Immature natural killer cell (primary cell): ENCODE data around the gene TNNC2. TPM values are rescaled to one million over a fixed set of nuclear protein-coding genes. Genes with fewer than 3 reads are reported as not detected.

Source experiments
- DNase-seq, 3 donors: peaks; one replicate each; pipeline ENCODE4 v3.0.0; 2022; ENCODE audit warnings: mixed read lengths in 1 of 3
- H3K27ac Mint-ChIP-seq, 6 donors: one replicate each; pipeline ENCODE4 v1.8.0; 2020; ENCODE audit warnings: mixed read lengths in 6 of 6, mild to moderate bottlenecking in 5 of 6, inconsistent platforms in 4 of 6, moderate library complexity in 3 of 6
- H3K27me3 Mint-ChIP-seq, 3 donors: one replicate each; pipeline ENCODE4 v1.8.0; 2020 to 2021; ENCODE audit warnings: low read depth in 3 of 3, mild to moderate bottlenecking in 3 of 3, mixed read lengths in 3 of 3, moderate library complexity in 3 of 3, inconsistent platforms in 1 of 3
- H3K36me3 Mint-ChIP-seq, 3 donors: one replicate each; pipeline ENCODE4 v1.8.0; 2020; ENCODE audit warnings: mixed read lengths in 3 of 3, inconsistent platforms in 2 of 3, mild to moderate bottlenecking in 2 of 3
- H3K4me1 Mint-ChIP-seq, 2 donors: one replicate each; pipeline ENCODE4 v1.8.0; 2020; ENCODE audit warnings: inconsistent platforms in 2 of 2, mild to moderate bottlenecking in 2 of 2, mixed read lengths in 2 of 2, moderate library complexity in 1 of 2
- H3K4me3 Mint-ChIP-seq, 5 donors: one replicate each; pipeline ENCODE4 v1.8.0; 2020; ENCODE audit warnings: mild to moderate bottlenecking in 5 of 5, mixed read lengths in 5 of 5, inconsistent platforms in 3 of 5, moderate library complexity in 3 of 5
- H3K9me3 Mint-ChIP-seq, 6 donors: one replicate each; pipeline ENCODE4 v1.8.0; 2020; ENCODE audit warnings: mild to moderate bottlenecking in 6 of 6, mixed read lengths in 6 of 6, inconsistent platforms in 4 of 6, moderate library complexity in 3 of 6
- polyA plus RNA-seq, 3 donors: library from polyadenylated mRNA; unstranded; fragments of 300-500 nt; fragmentation: Illumina TruSeq; gene quantifications; one replicate each; pipeline ENCODE4 v1.2.3, GENCODE V29; 2021

The TNNC2 gene
- polyA plus RNA-seq, 3 donors from 2014 or later: 0.77 TPM; not detected in 2

- Mint-ChIP-seq H3K27ac (peak overlapping the region in 2 of 6 donors; percentile 69), H3K4me3 (peak overlapping the region; percentile 69 to 82 (median 77)), H3K9me3 (peaks cover 0 to 2% (median 0%) of the 10 kb centered on the region in 6 donors), H3K36me3 (no peaks in the 10 kb centered on the region), H3K27me3 (peaks cover 8 to 18% (median 11%) of the 10 kb centered on the region in 3 donors), H3K4me1 (peaks cover 11 to 13% of the 10 kb centered on the region in 2 donors)
- peak; percentile 22 to 31 (median 28) for DNase-seq
Measured at GRCh38 chr20:45823949-45824835, 2.9 kb downstream of the TNNC2 start.

DNA sequence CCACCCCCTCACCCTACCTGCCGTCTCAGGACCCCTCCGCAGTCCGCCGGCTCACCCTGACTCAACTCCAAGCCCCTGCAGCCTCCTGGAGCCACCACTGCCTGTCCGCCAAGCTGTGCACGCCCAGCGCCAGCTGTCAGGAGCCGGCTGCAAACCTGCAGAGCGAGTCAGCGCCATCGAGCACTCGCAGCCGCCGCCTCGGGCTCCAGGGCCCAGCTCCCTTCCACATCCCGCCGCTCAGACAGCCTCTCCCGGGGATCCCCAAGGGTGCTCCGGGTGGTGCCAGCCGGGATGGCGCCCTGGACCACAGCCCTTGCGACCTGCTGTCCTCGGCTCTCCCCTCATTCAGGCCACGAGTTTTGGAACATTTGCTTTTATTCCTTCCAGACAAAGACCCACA lies 4.3 kb downstream of the TNNC2 start:
- H3K4me1 Mint-ChIP-seq: peaks cover 11 to 13% of the 10 kb centered on the region in 2 donors
- H3K27me3 Mint-ChIP-seq: peaks cover 8 to 18% (median 11%) of the 10 kb centered on the region in 3 donors
- DNase-seq: no peak
- H3K36me3 Mint-ChIP-seq: no peaks in the 10 kb centered on the region
- no peak overlapping the region for H3K4me3 Mint-ChIP-seq
- H3K9me3 Mint-ChIP-seq: no peaks in the 10 kb centered on the region
- no peak overlapping the region for H3K27ac Mint-ChIP-seq

DNA sequence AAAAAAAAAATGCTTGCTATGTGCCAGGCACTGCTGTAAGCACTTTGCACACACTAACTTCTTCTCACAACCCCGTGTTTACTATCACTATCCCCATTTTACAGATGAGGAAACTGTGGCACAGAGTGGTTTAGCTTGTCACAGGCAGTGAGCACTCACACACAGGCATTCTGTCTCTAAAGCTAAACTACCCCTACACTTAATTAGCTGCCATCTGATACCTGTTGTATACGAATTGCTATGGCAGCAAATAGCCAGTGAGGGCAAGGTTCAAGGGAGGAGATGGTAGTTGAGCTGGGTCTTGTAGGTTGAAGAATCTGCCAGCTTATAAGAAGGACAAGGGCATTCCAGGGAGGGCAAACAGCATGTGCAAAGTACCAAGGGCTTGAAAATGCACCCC lies 5.2 kb downstream of the TNNC2 start:
- H3K27me3 Mint-ChIP-seq: peaks cover 8 to 18% (median 11%) of the 10 kb centered on the region in 3 donors
- no peak for DNase-seq
- peaks cover 11 to 13% of the 10 kb centered on the region in 2 donors for H3K4me1 Mint-ChIP-seq
- no peak overlapping the region for H3K4me3 Mint-ChIP-seq
- no peak overlapping the region for H3K27ac Mint-ChIP-seq
- H3K36me3 Mint-ChIP-seq: no peaks in the 10 kb centered on the region
- H3K9me3 Mint-ChIP-seq: no peaks in the 10 kb centered on the region

- H3K27ac Mint-ChIP-seq: no peak overlapping the region
- H3K27me3 Mint-ChIP-seq: peaks cover 6 to 17% (median 8%) of the 10 kb centered on the region in 3 donors
- H3K4me3 Mint-ChIP-seq: no peak overlapping the region
- H3K4me1 Mint-ChIP-seq: peaks cover 9 to 12% of the 10 kb centered on the region in 2 donors
- H3K36me3 Mint-ChIP-seq: no peaks in the 10 kb centered on the region
- DNase-seq: no peak
- H3K9me3 Mint-ChIP-seq: no peaks in the 10 kb centered on the region
Measured at GRCh38 chr20:45819466-45819865, 7.6 kb downstream of the TNNC2 start.

DNA sequence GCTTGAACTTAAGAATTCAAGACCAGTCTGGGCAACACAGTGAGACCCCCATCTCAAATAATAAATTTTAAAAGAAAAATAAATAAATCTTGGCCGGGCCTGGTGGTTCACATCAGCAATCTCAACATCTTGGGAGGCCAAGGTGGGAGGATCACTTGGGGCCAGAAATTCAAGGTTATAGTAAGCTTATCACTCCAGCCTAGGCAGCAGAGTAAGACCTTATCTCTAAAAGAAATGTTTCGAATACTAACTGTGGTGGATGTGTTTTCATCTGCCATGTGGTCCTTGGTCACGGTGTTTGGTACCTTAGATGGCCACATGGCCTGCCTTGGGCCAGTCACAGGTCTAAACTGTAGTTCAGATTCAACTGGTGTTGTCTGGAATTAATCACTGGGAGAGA lies 8.9 kb downstream of the TNNC2 start:
- DNase-seq: no peak
- Mint-ChIP-seq H3K9me3 (no peaks in the 10 kb centered on the region), H3K27ac (no peak overlapping the region), H3K27me3 (peaks cover 1 to 11% (median 2%) of the 10 kb centered on the region in 3 donors), H3K36me3 (no peaks in the 10 kb centered on the region), H3K4me3 (no peak overlapping the region), H3K4me1 (peaks cover 0 to 4% of the 10 kb centered on the region in 2 donors)

- no peak for DNase-seq
- Mint-ChIP-seq H3K27ac (no peak overlapping the region), H3K36me3 (no peaks in the 10 kb centered on the region), H3K4me1 (peaks cover 4 to 11% of the 10 kb centered on the region in 2 donors), H3K27me3 (peaks cover 1 to 8% (median 5%) of the 10 kb centered on the region in 3 donors), H3K4me3 (no peak overlapping the region), H3K9me3 (no peaks in the 10 kb centered on the region)
Measured at GRCh38 chr20:45817376-45818194, 9.5 kb downstream of the TNNC2 start.

DNA sequence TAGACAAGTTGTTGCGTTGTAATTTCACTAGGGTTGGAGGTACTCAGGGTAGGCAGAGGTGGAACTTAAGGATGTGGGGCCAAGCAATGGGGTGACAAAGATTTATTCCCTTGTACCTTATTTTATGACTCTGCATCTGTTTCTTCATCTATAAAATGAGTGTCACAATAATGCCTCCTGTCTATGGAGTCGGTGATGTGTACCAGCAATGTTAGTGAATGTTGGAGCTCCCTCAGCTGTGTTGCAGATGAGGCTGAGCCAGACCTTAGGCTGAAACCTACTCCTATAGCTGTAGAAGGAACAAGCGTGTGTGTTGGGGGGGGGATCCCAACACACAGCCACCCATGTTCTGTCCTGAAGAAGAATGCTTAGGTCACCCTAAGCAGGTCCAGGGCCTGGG lies 10.2 kb downstream of the TNNC2 start:
- H3K36me3 Mint-ChIP-seq: no peaks in the 10 kb centered on the region
- peaks cover 5 to 11% (median 7%) of the 10 kb centered on the region in 3 donors for H3K27me3 Mint-ChIP-seq
- H3K9me3 Mint-ChIP-seq: no peaks in the 10 kb centered on the region
- H3K4me3 Mint-ChIP-seq: no peak overlapping the region
- no peak for DNase-seq
- H3K4me1 Mint-ChIP-seq: peaks cover 10 to 17% of the 10 kb centered on the region in 2 donors
- no peak overlapping the region for H3K27ac Mint-ChIP-seq

DNA sequence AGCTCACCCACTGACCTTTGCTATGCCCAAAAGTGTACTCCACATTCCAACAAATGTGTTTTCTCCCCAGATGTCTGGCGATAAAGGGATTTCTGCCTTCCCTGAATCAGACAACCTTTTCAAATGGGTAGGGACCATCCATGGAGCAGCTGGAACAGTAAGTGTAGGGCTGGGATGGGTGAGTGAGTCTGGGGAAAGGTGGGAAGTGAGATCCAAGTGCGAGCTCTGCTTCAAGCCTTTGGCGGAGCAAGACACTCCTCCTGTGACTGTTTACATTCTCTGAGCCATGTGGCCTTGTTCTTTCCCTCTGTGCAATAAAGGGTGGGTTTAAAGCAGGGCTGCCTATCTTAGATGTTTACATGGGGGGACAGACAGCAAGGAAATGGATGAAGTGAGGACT lies 12.8 kb downstream of the TNNC2 start:
- H3K4me1 Mint-ChIP-seq: peaks cover 13 to 25% of the 10 kb centered on the region in 2 donors
- peaks cover 3 to 7% (median 5%) of the 10 kb centered on the region in 3 donors for H3K27me3 Mint-ChIP-seq
- no peak overlapping the region for H3K27ac Mint-ChIP-seq
- no peak for DNase-seq
- peaks cover 3 to 9% (median 7%) of the 10 kb centered on the region in 3 donors for H3K36me3 Mint-ChIP-seq
- no peaks in the 10 kb centered on the region for H3K9me3 Mint-ChIP-seq
- H3K4me3 Mint-ChIP-seq: no peak overlapping the region

DNA sequence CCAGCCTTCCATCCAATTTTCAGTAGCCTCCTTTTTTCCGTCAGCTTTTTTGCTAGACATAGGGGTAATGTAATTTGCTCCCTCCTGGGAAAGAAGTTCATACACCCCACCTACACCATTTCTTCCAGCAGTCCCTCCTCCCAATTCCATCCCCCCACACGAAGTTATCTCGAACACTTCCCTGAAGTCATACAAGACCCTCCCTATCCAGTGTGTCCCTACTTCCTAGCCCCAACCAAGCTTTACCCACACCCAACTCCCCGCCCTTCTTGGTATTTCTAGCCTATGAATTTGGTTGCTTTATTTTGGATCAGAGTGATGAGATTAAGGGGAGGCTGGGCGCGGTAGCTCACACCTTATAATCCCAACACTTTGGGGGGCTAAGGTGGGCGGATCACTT lies 13.6 kb downstream of the TNNC2 start:
- no peaks in the 10 kb centered on the region for H3K9me3 Mint-ChIP-seq
- peak overlapping the region; percentile 84 to 88 (median 85) for H3K4me3 Mint-ChIP-seq
- peaks cover 3 to 7% (median 5%) of the 10 kb centered on the region in 3 donors for H3K27me3 Mint-ChIP-seq
- DNase-seq: no peak
- no peak overlapping the region for H3K27ac Mint-ChIP-seq
- peaks cover 5 to 9% (median 9%) of the 10 kb centered on the region in 3 donors for H3K36me3 Mint-ChIP-seq
- H3K4me1 Mint-ChIP-seq: peaks cover 13 to 25% of the 10 kb centered on the region in 2 donors

DNA sequence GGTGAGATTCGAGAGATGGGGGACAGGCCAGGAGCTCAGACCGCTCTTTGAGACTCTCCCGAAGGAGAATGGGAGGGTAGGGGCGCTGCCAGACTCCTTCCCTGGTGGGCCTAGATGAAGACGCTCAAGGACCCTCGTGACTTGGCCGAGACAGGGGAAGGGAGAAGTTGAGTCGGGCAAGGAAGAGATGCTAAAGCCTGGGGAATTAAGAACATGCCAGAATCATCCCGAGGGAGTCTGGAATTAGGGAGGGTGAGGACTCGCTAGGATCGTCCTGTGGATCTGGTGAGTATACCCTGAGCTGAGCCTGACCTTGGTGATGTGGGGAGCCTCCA lies 14.1 kb downstream of the TNNC2 start:
- Mint-ChIP-seq H3K36me3 (peaks cover 5 to 9% (median 9%) of the 10 kb centered on the region in 3 donors), H3K27me3 (peaks cover 3 to 7% (median 5%) of the 10 kb centered on the region in 3 donors), H3K4me3 (peak overlapping the region; percentile 84 to 88 (median 85)), H3K27ac (peak overlapping the region in 1 of 6 donors; percentile 81), H3K4me1 (peaks cover 13 to 25% of the 10 kb centered on the region in 2 donors), H3K9me3 (no peaks in the 10 kb centered on the region)
- no peak for DNase-seq

GRCh38 chr20:45812157-45813005 lies 14.7 kb downstream of the TNNC2 start, which contains the start of gene UBE2C:
Gene UBE2C (plus strand): TSS chr20:45812644. CDS start chr20:45812696, 52 bp downstream.
- Mint-ChIP-seq H3K4me3 (peak within 1 kb of the TSS; percentile 84 to 88 (median 85)), H3K9me3 (no peaks in the 10 kb centered on the region), H3K36me3 (peaks cover 5 to 9% (median 9%) of the 10 kb centered on the region in 3 donors), H3K4me1 (peaks cover 13 to 25% of the 10 kb centered on the region in 2 donors), H3K27me3 (peaks cover 3 to 7% (median 5%) of the 10 kb centered on the region in 3 donors), H3K27ac (peak within 1 kb of the TSS; percentile 46 to 81 (median 74))
- peak; percentile 94 for DNase-seq

DNA sequence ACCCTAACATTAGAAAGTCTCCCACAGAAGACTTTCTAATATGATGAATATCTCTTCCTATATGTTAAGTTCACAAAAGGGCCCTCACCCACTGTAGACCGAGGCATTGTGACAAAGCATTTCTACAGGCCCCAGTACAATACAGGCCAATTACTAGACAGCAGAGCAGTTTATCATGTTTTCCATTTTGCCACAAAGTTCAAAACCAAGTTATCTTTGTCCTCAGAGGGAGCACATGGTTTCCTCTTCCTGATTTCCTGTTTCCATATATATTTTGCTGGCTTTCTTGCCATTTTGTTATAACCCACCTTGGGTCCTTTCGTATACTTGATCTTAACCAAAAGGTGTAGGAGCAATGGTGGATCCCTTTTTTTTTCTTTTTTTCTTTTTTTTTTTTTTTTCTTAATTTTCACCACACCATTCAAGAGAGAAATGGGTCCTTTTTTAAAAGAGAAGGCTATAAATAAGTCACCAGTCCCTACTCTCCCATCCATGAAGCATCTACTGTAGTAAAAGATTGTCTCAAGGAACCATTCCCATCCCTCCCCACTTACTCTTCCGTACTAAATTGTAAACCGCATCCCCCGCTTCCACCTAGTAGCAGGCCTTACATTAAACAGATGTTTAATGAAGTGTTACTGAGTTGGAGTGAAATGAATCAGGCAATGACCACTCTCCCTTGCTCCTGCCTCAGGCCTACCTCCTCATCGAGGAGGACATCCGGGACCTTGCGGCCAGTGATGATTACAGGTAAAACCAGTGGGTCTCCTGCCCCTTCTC lies 16.7 kb downstream of the TNNC2 start:
- no peaks in the 10 kb centered on the region for H3K9me3 Mint-ChIP-seq
- no peak overlapping the region for H3K4me3 Mint-ChIP-seq
- peak overlapping the region in 1 of 6 donors; percentile 6 for H3K27ac Mint-ChIP-seq
- DNase-seq: no peak
- peaks cover 3 to 7% (median 5%) of the 10 kb centered on the region in 3 donors for H3K27me3 Mint-ChIP-seq
- peaks cover 9 to 13% (median 11%) of the 10 kb centered on the region in 3 donors for H3K36me3 Mint-ChIP-seq
- peaks cover 13 to 25% of the 10 kb centered on the region in 2 donors for H3K4me1 Mint-ChIP-seq
